ENCODE data around the gene CXCL16. TPM values are rescaled to one million over a fixed set of nuclear protein-coding genes. Genes with fewer than 3 reads are reported as not detected.

CXCL16 gene
- total and polyA plus RNA-seq, 2 of the 13 experiments (the other 11 are each of a cell fraction or from before 2014, with no cell fraction given) = 9.4 to 101 TPM

- TF ChIP-seq ZNF142 (CRISPR knock-in tag; IDR thresholded peaks at IDR 0.05) (peak; percentile 71), BHLHE40 (IDR thresholded peaks at IDR 0.05; ENCODE audit: low read length) (no peak), ZNF749 (CRISPR knock-in tag; IDR thresholded peaks at IDR 0.05; ENCODE audit: borderline replicate concordance) (peak; percentile 81; the same call in 1 of the 2 replicates), PBX3 (CRISPR knock-in tag; IDR thresholded peaks at IDR 0.05; ENCODE audit: borderline replicate concordance) (no peak), IRF2 (CRISPR knock-in tag; IDR thresholded peaks at IDR 0.05) (peak; percentile 92), ZFX (CRISPR knock-in tag; IDR thresholded peaks at IDR 0.05; ENCODE audit: low read depth) (peak; percentile 88), MAX (IDR thresholded peaks at IDR 0.05) (peak; percentile 93), ZNF468 (CRISPR knock-in tag; IDR thresholded peaks at IDR 0.05) (no peak), PHF21A (CRISPR knock-in tag; IDR thresholded peaks at IDR 0.05) (peak; percentile 88), HINFP (CRISPR knock-in tag; IDR thresholded peaks at IDR 0.05; ENCODE audit: low read depth) (peak; percentile 36; the same call in 1 of the 2 replicates), YEATS4 (CRISPR knock-in tag; IDR thresholded peaks at IDR 0.05; ENCODE audit: borderline replicate concordance) (peak; percentile 91), PRMT3 (CRISPR knock-in tag; IDR thresholded peaks at IDR 0.05; ENCODE audit: borderline replicate concordance, low read depth) (no peak), HNF1A (IDR thresholded peaks at IDR 0.05; ENCODE audit: low read depth) (peak; percentile 44; the same call in 1 of the 2 replicates), HNF1A (CRISPR knock-in tag; IDR thresholded peaks at IDR 0.05; ENCODE audit: borderline replicate concordance) (peak; percentile 73; the same call in 1 of the 2 replicates), CBX1 (IDR thresholded peaks at IDR 0.05; ENCODE audit: low read depth) (peak; percentile 47), HCFC1 (IDR thresholded peaks at IDR 0.05; ENCODE audit: low read depth, low read length) (no peak)
Observed at GRCh38 chr17:4771519-4772234, 31.9 kb upstream of the CXCL16 start, which contains the start of gene TM4SF5 (continued).

All from HepG2 (cell line).